DND-41 (cell line): Measurements from ENCODE around the gene COPA.

ENCODE experiments used
- ATAC-seq: fragments of 200-7000 bp; cut with Tn5 transposase; 3 replicates; pipeline ENCODE4 v1.9.1; 2021; ENCODE audit warnings: low read depth; ENCODE audit not compliant: insufficient read depth
- DNase-seq: peaks from one replicate; pipeline ENCODE4 v3.0.0-alpha.2; 2020
- H2AFZ ChIP-seq: 2 replicates; pipeline ENCODE4 v1.6.0; 2012; ENCODE audit warnings: low read depth, low read length
- H3K27ac ChIP-seq: 2 replicates; pipeline ENCODE4 v1.5.1; 2012; ENCODE audit warnings: low read length, inconsistent platforms
- H3K27me3 ChIP-seq: fragments of 200-600 bp; sonication (generic); 2 replicates; pipeline ENCODE4 v1.6.0; 2012; ENCODE audit warnings: low read length, mild to moderate bottlenecking, inconsistent platforms; ENCODE audit not compliant: insufficient read depth, poor library complexity
- H3K36me3 ChIP-seq: 2 replicates; pipeline ENCODE4 v1.5.1; 2012; ENCODE audit warnings: low read length, inconsistent platforms; ENCODE audit not compliant: insufficient read depth
- H3K4me1 ChIP-seq: 2 replicates; pipeline ENCODE4 v1.5.1; 2012; ENCODE audit warnings: mild to moderate bottlenecking, low read length; ENCODE audit not compliant: insufficient read depth
- H3K4me2 ChIP-seq: 2 replicates; pipeline ENCODE4 v1.6.0; 2012; ENCODE audit warnings: mild to moderate bottlenecking, moderate library complexity, low read length, inconsistent platforms; ENCODE audit not compliant: insufficient read depth
- H3K4me3 ChIP-seq, 2 experiments: fragments of 200-600 bp in 1 of 2; shearing (Covaris generic) in 1 of 2; 2 replicates each; pipeline ENCODE4 v1.5.1; 2012 to 2016; ENCODE audit warnings: inconsistent platforms in 2 of 2, low read length in 2 of 2, mild to moderate bottlenecking in 2 of 2, low read depth in 1 of 2, moderate library complexity in 1 of 2
- H3K79me2 ChIP-seq: 2 replicates; pipeline ENCODE4 v1.6.0; 2012; ENCODE audit warnings: low read length, inconsistent platforms; ENCODE audit not compliant: insufficient read depth
- H3K9ac ChIP-seq: 2 replicates; pipeline ENCODE4 v1.6.0; 2012; ENCODE audit warnings: low read depth, mild to moderate bottlenecking, inconsistent platforms, low read length, moderate library complexity
- H3K9me3 ChIP-seq: 2 replicates; pipeline ENCODE4 v1.5.1; 2012; ENCODE audit warnings: low read length, moderate library complexity, mild to moderate bottlenecking, inconsistent platforms; ENCODE audit not compliant: insufficient read depth, severe bottlenecking
- H4K20me1 ChIP-seq: 2 replicates; pipeline ENCODE4 v1.6.0; 2012; ENCODE audit warnings: low read length; ENCODE audit not compliant: insufficient read depth
- CTCF ChIP-seq: IDR thresholded peaks from 2 replicates; pipeline ENCODE4 v1.5.1; 2012; ENCODE audit warnings: borderline replicate concordance, low read length, moderate library complexity, mild to moderate bottlenecking; ENCODE audit not compliant: poor library complexity, severe bottlenecking; ENCODE audit errors: extremely low read depth
- EZH2 ChIP-seq: IDR thresholded peaks from 3 replicates; pipeline ENCODE4 v1.6.1; 2012; ENCODE audit warnings: borderline replicate concordance, low read depth, mild to moderate bottlenecking, moderate library complexity, low read length, inconsistent platforms; ENCODE audit not compliant: severe bottlenecking

COPA gene

DNA sequence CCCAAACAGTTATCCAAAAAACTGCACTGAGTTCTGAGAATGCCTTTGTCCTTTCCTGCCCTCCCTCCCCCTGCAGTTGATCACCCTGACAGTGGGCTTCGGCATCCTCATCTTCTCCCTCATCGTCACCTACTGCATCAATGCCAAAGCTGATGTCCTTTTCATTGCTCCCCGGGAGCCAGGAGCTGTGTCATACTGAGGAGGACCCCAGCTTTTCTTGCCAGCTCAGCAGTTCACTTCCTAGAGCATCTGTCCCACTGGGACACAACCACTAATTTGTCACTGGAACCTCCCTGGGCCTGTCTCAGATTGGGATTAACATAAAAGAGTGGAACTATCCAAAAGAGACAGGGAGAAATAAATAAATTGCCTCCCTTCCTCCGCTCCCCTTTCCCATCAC lies 15.0 kb upstream of the COPA start:
- Histone ChIP-seq H3K9me3 (no peaks in the 10 kb centered on the region), H2AFZ (no peak overlapping the region), H3K4me3 (no peak overlapping the region), H3K9ac (no peak overlapping the region), H3K36me3 (peaks cover 53% of the 10 kb centered on the region), H3K4me2 (no peak overlapping the region), H4K20me1 (no peaks in the 10 kb centered on the region), H3K79me2 (no peaks in the 10 kb centered on the region), H3K27me3 (no peaks in the 10 kb centered on the region), H3K27ac (no peak overlapping the region), H3K4me1 (no peaks in the 10 kb centered on the region)
- ATAC-seq: no peak
- DNase-seq: no peak
- no peak for TF ChIP-seq CTCF

DNA sequence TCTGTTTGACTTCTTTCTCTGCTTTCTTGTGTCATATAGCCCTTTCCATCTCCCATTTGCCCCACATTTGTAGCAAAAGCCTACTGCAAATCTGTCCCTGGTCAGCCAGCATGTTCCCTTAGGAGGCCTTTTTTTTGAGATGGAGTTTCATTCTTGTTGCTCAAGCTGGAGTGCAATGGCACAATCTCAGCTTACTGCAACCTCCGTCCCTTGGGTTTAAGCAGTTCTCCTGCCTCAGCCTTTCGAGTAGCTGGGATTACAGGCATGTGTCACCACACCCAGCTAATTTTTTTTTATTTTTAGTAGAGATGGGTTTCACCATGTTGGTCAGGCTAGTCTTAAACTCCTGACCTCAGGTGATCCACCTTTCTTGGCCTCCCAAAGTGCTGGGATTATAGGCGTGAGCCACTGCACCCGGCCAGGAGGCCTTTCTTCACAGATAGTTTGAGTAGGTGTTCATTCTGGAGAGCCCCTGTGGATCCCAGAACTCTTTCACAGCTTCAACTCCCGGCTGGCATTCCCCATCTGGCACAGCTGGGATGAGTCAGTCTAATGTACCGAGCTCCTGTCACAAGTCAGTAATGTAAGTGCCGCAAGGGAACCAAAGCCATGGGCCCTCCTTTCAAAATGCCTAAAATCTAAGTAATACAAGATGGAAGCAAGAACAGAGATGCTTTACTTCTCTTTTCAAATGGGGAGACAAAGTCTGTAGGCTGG lies 14.4 kb upstream of the COPA start:
- H3K4me3 ChIP-seq: no peak overlapping the region
- H2AFZ ChIP-seq: no peak overlapping the region
- H3K9me3 ChIP-seq: no peaks in the 10 kb centered on the region
- no peak overlapping the region for H3K9ac ChIP-seq
- no peak for DNase-seq
- no peak for ATAC-seq
- H3K79me2 ChIP-seq: no peaks in the 10 kb centered on the region
- H4K20me1 ChIP-seq: no peaks in the 10 kb centered on the region
- no peaks in the 10 kb centered on the region for H3K4me1 ChIP-seq
- H3K27ac ChIP-seq: no peak overlapping the region
- H3K4me2 ChIP-seq: no peak overlapping the region
- H3K27me3 ChIP-seq: no peaks in the 10 kb centered on the region
- no peak for TF ChIP-seq EZH2
- no peak for TF ChIP-seq CTCF
- peaks cover 60% of the 10 kb centered on the region for H3K36me3 ChIP-seq

DNA sequence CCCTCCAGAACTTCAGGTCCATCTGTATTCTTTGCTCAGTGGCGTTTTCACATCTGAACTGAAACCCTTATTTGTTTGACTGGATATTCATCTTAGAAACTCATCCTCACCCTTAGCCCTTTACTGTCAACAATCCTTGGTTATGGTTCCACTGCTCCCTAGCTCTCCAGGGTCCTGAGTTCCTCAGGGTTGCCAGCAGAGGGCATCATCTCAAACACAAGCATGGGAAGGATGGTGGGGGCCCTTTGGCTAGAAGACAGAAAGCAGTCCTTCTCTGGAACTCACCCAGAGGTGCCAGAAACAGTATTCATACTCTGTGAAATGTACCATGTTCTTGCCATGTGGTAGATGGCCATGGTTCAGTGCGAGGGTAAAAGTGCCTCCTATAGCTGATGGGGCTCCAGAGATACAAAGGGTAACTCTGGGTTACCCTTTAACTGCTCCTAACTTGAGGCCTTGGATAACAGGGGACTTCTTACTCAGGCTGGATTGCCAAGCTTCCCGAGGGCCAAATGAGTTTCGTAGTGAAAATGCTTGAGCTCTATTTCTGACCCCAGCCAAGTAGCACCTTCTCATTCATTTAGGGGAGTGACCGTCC lies 11.4 kb upstream of the COPA start:
- DNase-seq (peak; percentile 40), ATAC-seq (peak; percentile 85)
- TF ChIP-seq CTCF: peak; percentile 65
- TF ChIP-seq EZH2: no peak
- H3K4me1 ChIP-seq: no peaks in the 10 kb centered on the region
- no peak overlapping the region for H3K4me2 ChIP-seq
- no peaks in the 10 kb centered on the region for H4K20me1 ChIP-seq
- H3K36me3 ChIP-seq: peaks cover 87% of the 10 kb centered on the region
- no peak overlapping the region for H3K27ac ChIP-seq
- no peak overlapping the region for H3K9ac ChIP-seq
- no peak overlapping the region for H3K4me3 ChIP-seq
- H3K79me2 ChIP-seq: no peaks in the 10 kb centered on the region
- no peaks in the 10 kb centered on the region for H3K27me3 ChIP-seq
- H3K9me3 ChIP-seq: no peaks in the 10 kb centered on the region
- no peak overlapping the region for H2AFZ ChIP-seq

DNA sequence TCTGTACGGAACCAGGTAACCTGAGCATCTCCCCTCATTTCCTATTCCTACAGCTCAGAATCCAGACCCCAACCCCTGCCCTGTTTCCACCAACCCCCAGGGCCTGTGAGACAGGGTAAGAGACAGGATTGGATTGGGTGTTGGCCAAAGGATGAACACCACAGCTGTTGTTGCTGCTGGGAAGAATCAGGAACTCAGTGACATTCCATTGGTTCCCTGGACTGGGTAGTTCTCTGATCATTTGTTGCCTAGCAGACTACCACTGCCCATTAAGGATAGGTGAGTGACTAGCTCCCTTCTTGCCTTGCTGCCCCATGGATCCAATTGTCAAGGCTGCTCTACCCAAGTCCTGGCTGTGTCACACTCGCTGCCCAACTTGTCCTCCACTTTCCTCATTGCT lies 10.2 kb upstream of the COPA start:
- ATAC-seq (no peak), DNase-seq (no peak)
- H3K79me2 ChIP-seq: no peaks in the 10 kb centered on the region
- no peaks in the 10 kb centered on the region for H4K20me1 ChIP-seq
- H3K9ac ChIP-seq: no peak overlapping the region
- no peaks in the 10 kb centered on the region for H3K4me1 ChIP-seq
- H3K27ac ChIP-seq: no peak overlapping the region
- peaks cover 94% of the 10 kb centered on the region for H3K36me3 ChIP-seq
- no peaks in the 10 kb centered on the region for H3K9me3 ChIP-seq
- no peak overlapping the region for H3K4me3 ChIP-seq
- H3K27me3 ChIP-seq: no peaks in the 10 kb centered on the region
- no peak for TF ChIP-seq EZH2
- no peak for TF ChIP-seq CTCF
- H2AFZ ChIP-seq: no peak overlapping the region
- H3K4me2 ChIP-seq: no peak overlapping the region
